H1 (cell line): ENCODE results near the gene OR51S1. TPM values are rescaled to one million over a fixed set of nuclear protein-coding genes. Genes with fewer than 3 reads are reported as not detected.

Experiments
- CTCF ChIA-PET: fragments of 300-600 bp; sonication (Branson Sonifier 250); formaldehyde crosslinking; loops from one replicate; lab custom pipeline; 2021; ENCODE audit not compliant: partially characterized antibody; lab: Charles Lee
- POLR2A ChIA-PET: fragments of 300-600 bp; sonication (Branson Sonifier 250); formaldehyde crosslinking; loops from one replicate; lab custom pipeline; 2021; ENCODE audit warnings: inconsistent platforms; ENCODE audit not compliant: partially characterized antibody; lab: Charles Lee
- DNase-seq, 2 experiments: peaks; one replicate each; pipeline versions ENCODE4 v3.0.0 to v3.0.0-alpha.2; 2010 to 2022; ENCODE audit warnings: low spot score in 2 of 2, low read depth in 1 of 2, mixed read lengths in 1 of 2
- FAIRE-seq: peaks from 2 replicates; lab custom pipeline; 2011; peaks lifted over from hg19 to GRCh38; lab: Jason Lieb, UNC
- H2AFZ ChIP-seq: 2 replicates; pipeline ENCODE4 v1.8.1; 2012; ENCODE audit warnings: low read length, inconsistent platforms
- H2AK5ac ChIP-seq: 2 replicates; pipeline ENCODE4 v1.6.1; 2013; ENCODE audit warnings: low read depth, low read length
- H2BK120ac ChIP-seq: replicated peaks from 2 replicates; pipeline ENCODE3; 2013; ENCODE audit warnings: low read depth, low read length, inconsistent platforms
- H2BK12ac ChIP-seq: 2 replicates; pipeline ENCODE4 v1.6.1; 2013; ENCODE audit warnings: low read depth, low read length
- H2BK15ac ChIP-seq: 2 replicates; pipeline ENCODE4 v1.6.1; 2013; ENCODE audit warnings: low read length
- H2BK20ac ChIP-seq: 2 replicates; pipeline ENCODE4 v1.6.1; 2013; ENCODE audit warnings: low read length
- H2BK5ac ChIP-seq: 2 replicates; pipeline ENCODE4 v1.6.1; 2013; ENCODE audit warnings: low read depth, low read length
- H3K14ac ChIP-seq: 2 replicates; pipeline ENCODE4 v1.6.1; 2013; ENCODE audit warnings: inconsistent platforms; ENCODE audit not compliant: insufficient read length
- H3K18ac ChIP-seq: 2 replicates; pipeline ENCODE4 v1.6.1; 2013; ENCODE audit warnings: low read length; ENCODE audit errors: extremely low read depth
- H3K23ac ChIP-seq: 2 replicates; pipeline ENCODE4 v1.6.1; 2013; ENCODE audit warnings: inconsistent platforms; ENCODE audit not compliant: insufficient read length
- H3K23me2 ChIP-seq: 2 replicates; pipeline ENCODE4 v1.6.1; 2013; ENCODE audit warnings: low read depth, low read length
- H3K27ac ChIP-seq: 2 replicates; pipeline ENCODE4 v1.6.1; 2011; ENCODE audit warnings: low read depth, low read length, inconsistent platforms
- H3K27me3 ChIP-seq, 4 experiments: replicated peaks in 1 of 4; 1 replicate in 1 of 4; 2 replicates in 3 of 4; pipeline versions ENCODE4 v1.6.1 to v1.8.1; 2011 to 2013; ENCODE audit warnings: low read length in 3 of 4, mild to moderate bottlenecking in 3 of 4, inconsistent platforms in 2 of 4, mixed read lengths in 2 of 4, moderate library complexity in 1 of 4; ENCODE audit not compliant: control insufficient read depth in 3 of 4, insufficient read depth in 3 of 4; ENCODE audit errors: extremely low read depth in 1 of 4
- H3K36me3 ChIP-seq, 4 experiments: 2 replicates each; pipeline versions ENCODE4 v1.6.1 to v1.8.1; 2011 to 2013; ENCODE audit warnings: mild to moderate bottlenecking in 4 of 4, low read length in 3 of 4, moderate library complexity in 2 of 4, control low read depth in 1 of 4, inconsistent platforms in 1 of 4; ENCODE audit not compliant: insufficient read depth in 4 of 4, control insufficient read depth in 2 of 4
- H3K4ac ChIP-seq: replicated peaks from 2 replicates; pipeline ENCODE3; 2013; ENCODE audit warnings: low read length, low read depth, mixed read lengths, inconsistent platforms; ENCODE audit not compliant: insufficient read length
- H3K4me1 ChIP-seq, 4 experiments: replicated peaks in 1 of 4; 1 replicate in 1 of 4; 2 replicates in 3 of 4; pipeline versions ENCODE4 v1.6.1 to v1.8.1; 2011 to 2013; ENCODE audit warnings: low read length in 3 of 4, inconsistent platforms in 2 of 4, mixed read lengths in 1 of 4; ENCODE audit not compliant: insufficient read depth in 4 of 4, control insufficient read depth in 3 of 4
- H3K4me2 ChIP-seq, 2 experiments: 2 replicates each; pipeline versions ENCODE4 v1.6.1 to v1.8.1; 2011 to 2013; ENCODE audit warnings: low read depth in 2 of 2, low read length in 2 of 2, control low read depth in 1 of 2, inconsistent platforms in 1 of 2, mild to moderate bottlenecking in 1 of 2; ENCODE audit not compliant: insufficient read depth in 1 of 2
- H3K4me3 ChIP-seq, 4 experiments: fragments of 200-600, 300-600 bp in 1 of 4; sonication (generic), shearing (Covaris generic), sonication (Bioruptor Twin) in 1 of 4; 2 replicates each; pipeline versions ENCODE4 v1.5.1 to v1.8.1; 2011 to 2016; ENCODE audit warnings: low read length in 4 of 4, low read depth in 3 of 4, control low read depth in 2 of 4, inconsistent platforms in 2 of 4, mild to moderate bottlenecking in 2 of 4, mixed read lengths in 1 of 4, moderate library complexity in 1 of 4; ENCODE audit not compliant: insufficient read depth in 2 of 4; ENCODE audit errors: extremely low read depth in 1 of 4
- H3K56ac ChIP-seq: replicated peaks from 2 replicates; pipeline ENCODE3; 2013; ENCODE audit warnings: low read depth, mild to moderate bottlenecking, mixed read lengths, low read length, inconsistent platforms; ENCODE audit not compliant: insufficient read length
- H3K79me1 ChIP-seq: 2 replicates; pipeline ENCODE4 v1.6.1; 2013; ENCODE audit warnings: low read depth, low read length, control low read depth
- H3K79me2 ChIP-seq, 2 experiments: 2 replicates each; pipeline versions ENCODE4 v1.6.1 to v1.8.1; 2012 to 2013; ENCODE audit warnings: low read length in 2 of 2, mild to moderate bottlenecking in 2 of 2, inconsistent platforms in 1 of 2; ENCODE audit not compliant: insufficient read depth in 2 of 2, control insufficient read depth in 1 of 2
- H3K9ac ChIP-seq, 4 experiments: replicated peaks in 1 of 4; 1 replicate in 1 of 4; 2 replicates in 3 of 4; pipeline versions ENCODE4 v1.6.1 to v1.8.1; 2011 to 2013; ENCODE audit warnings: low read depth in 3 of 4, low read length in 3 of 4, control low read depth in 2 of 4, mild to moderate bottlenecking in 2 of 4, moderate library complexity in 2 of 4, inconsistent platforms in 1 of 4; ENCODE audit errors: extremely low read depth in 1 of 4
- H3K9me3 ChIP-seq, 2 experiments: 2 replicates each; pipeline versions ENCODE4 v1.6.1 to v1.8.1; 2012 to 2013; ENCODE audit warnings: mild to moderate bottlenecking in 2 of 2, moderate library complexity in 2 of 2, control low read depth in 1 of 2, inconsistent platforms in 1 of 2, low read depth in 1 of 2, low read length in 1 of 2, mixed read lengths in 1 of 2; ENCODE audit not compliant: insufficient read depth in 2 of 2
- H4K20me1 ChIP-seq, 2 experiments: replicated peaks in 1 of 2; 2 replicates each; pipeline versions ENCODE3 to v1.8.1; 2011 to 2013; ENCODE audit warnings: inconsistent platforms in 2 of 2, low read length in 2 of 2, mild to moderate bottlenecking in 1 of 2; ENCODE audit not compliant: insufficient read depth in 2 of 2, control insufficient read depth in 1 of 2
- H4K5ac ChIP-seq: 2 replicates; pipeline ENCODE4 v1.6.1; 2013; ENCODE audit warnings: low read length, low read depth, mixed read lengths, inconsistent platforms; ENCODE audit not compliant: insufficient read length
- H4K8ac ChIP-seq: 2 replicates; pipeline ENCODE4 v1.8.0; 2013; ENCODE audit warnings: mild to moderate bottlenecking, moderate library complexity, low read length, inconsistent platforms; ENCODE audit not compliant: insufficient read depth; ENCODE audit errors: extremely low read depth
- H4K91ac ChIP-seq: replicated peaks from 2 replicates; pipeline ENCODE3; 2013; ENCODE audit warnings: low read length, mixed read lengths, inconsistent platforms; ENCODE audit not compliant: insufficient read length
- CHD1 ChIP-seq: IDR thresholded peaks from 2 replicates; pipeline ENCODE4 v1.6.1; 2012; ENCODE audit warnings: low read depth, low read length, improper control_type of control experiment
- CHD2 ChIP-seq: IDR thresholded peaks from 2 replicates; pipeline ENCODE4 v1.6.1; 2012; ENCODE audit warnings: low read length, improper control_type of control experiment
- HDAC2 ChIP-seq, 2 experiments: fragments of 300-600 bp in 1 of 2; sonication (generic) in 1 of 2; IDR thresholded peaks; 2 replicates each; pipeline ENCODE4 v1.6.1; 2011 to 2012; ENCODE audit warnings: low read depth in 2 of 2, low read length in 2 of 2, mild to moderate bottlenecking in 2 of 2, moderate library complexity in 2 of 2, borderline replicate concordance in 1 of 2, inconsistent platforms in 1 of 2
- NRF1 ChIP-seq: IDR thresholded peaks from 2 replicates; pipeline ENCODE4 v1.6.1; 2011; ENCODE audit warnings: mild to moderate bottlenecking, low read depth, low read length, improper control_type of control experiment
- RAD21 ChIP-seq, 2 experiments: IDR thresholded peaks in 1 of 2; conservative IDR thresholded peaks in 1 of 2; 2 replicates each; pipeline ENCODE4 v1.6.1; 2011; ENCODE audit warnings: low read depth in 2 of 2, low read length in 2 of 2, improper control_type of control experiment in 1 of 2, inconsistent platforms in 1 of 2, mild to moderate bottlenecking in 1 of 2, moderate library complexity in 1 of 2
- SIRT6 ChIP-seq: IDR thresholded peaks from one replicate; pipeline ENCODE4 v1.7.1; 2012; ENCODE audit warnings: low read length, inconsistent platforms
- WGBS, 2 experiments: shearing (Covaris generic) in 1 of 2; methylation state at CpG; one replicate each; pipeline versions ENCODE4 v1.1.6 to v1.1.7; 2013 to 2015; ENCODE audit warnings: low lambda C conversion rate in 2 of 2, mixed read lengths in 2 of 2, inconsistent platforms in 1 of 2, low coverage in 1 of 2, missing lambda C conversion rate in 1 of 2; ENCODE audit not compliant: insufficient replicate concordance in 2 of 2, insufficient coverage in 1 of 2, insufficient read length in 1 of 2; ENCODE audit errors: extremely low coverage in 1 of 2, missing lambda C conversion rate in 1 of 2; 5-methylcytosine and 5-hydroxymethylcytosine counted together
- long read RNA-seq, 2 experiments: library from RNA in 1 of 2; library from capped mRNA in 1 of 2; stranded (forward); transcript quantifications; one replicate each; pipeline ENCODE4 v2.0.0, GENCODE V29; 2021; ENCODE audit warnings: inconsistent platforms in 1 of 2
- polyA minus RNA-seq, 3 experiments: library from RNA; depleted of rRNA, polyadenylated mRNA; stranded (reverse); fragments of >200 nt; gene quantifications; 1 replicate in 2 of 3; 2 replicates in 1 of 3; pipeline ENCODE4 v1.2.3, GENCODE V29; 2011
- polyA plus RNA-seq, 7 experiments: library from polyadenylated mRNA; depleted of rRNA in 3 of 7; stranded (reverse) in 5 of 7; unstranded in 2 of 7; fragments of >200 nt in 5 of 7; fragments of 200-250 nt in 2 of 7; gene quantifications; 1 replicate in 5 of 7; 2 replicates in 1 of 7; 4 replicates in 1 of 7; pipeline versions ENCODE4 v1.2.1 to v1.2.3, GENCODE V29; 2011 to 2013; ENCODE audit warnings: missing spikeins in 2 of 7, mixed read lengths in 2 of 7
- total RNA-seq: library from RNA; stranded (reverse); fragmentation: NEBNext Ultra II Directional; extraction: Animal tissue kit (Norgen Biotek cat#: 25700); gene quantifications from 2 replicates; pipeline ENCODE4 v1.2.1, GENCODE V29; 2021
- TF ChIP-seq, protein P1 (sequence below), 3 experiments: IDR thresholded peaks; 1 replicate in 2 of 3; 2 replicates in 1 of 3; pipeline versions ENCODE4 v1.5.1 to v1.6.1; 2011; ENCODE audit warnings: low read length in 3 of 3, mild to moderate bottlenecking in 3 of 3, inconsistent platforms in 2 of 3, low read depth in 1 of 3, moderate library complexity in 1 of 3; ENCODE audit not compliant: insufficient read depth in 1 of 3; ENCODE audit errors: control extremely low read depth in 1 of 3

Gene OR51S1
- total RNA-seq (not detected in 2 replicates), polyA plus RNA-seq (2011; rRNA removed) (not detected in 2 replicates), polyA minus RNA-seq (2011; rRNA and poly(A)+ RNA removed) (not detected in 2 replicates)
- polyA plus RNA-seq (2011; cell fraction: cytosol; rRNA removed): not detected
- not detected for polyA plus RNA-seq (2011; cell fraction: nucleus; rRNA removed)
- polyA plus RNA-seq (2012, experiment 1 of 2): not detected in 4 replicates
- not detected for polyA plus RNA-seq (2012, experiment 2 of 2)
- polyA plus RNA-seq (2013, experiment 1 of 2): not detected
- polyA plus RNA-seq (2013, experiment 2 of 2): not detected
- not detected for polyA minus RNA-seq (2011; cell fraction: cytosol; rRNA and poly(A)+ RNA removed)
- polyA minus RNA-seq (2011; cell fraction: nucleus; rRNA and poly(A)+ RNA removed): not detected
- long read RNA-seq, experiment 1: 0 reads
- long read RNA-seq, experiment 2: 0 reads

GRCh38 chr11:4848908-4849532, at the start of gene OR51S1:
TSS of gene OR51S1 (minus strand) at chr11:4849208. CDS start at chr11:4849208, 0 bp downstream.
- Histone ChIP-seq H2BK120ac (no peak within 1 kb of the TSS), H3K18ac (no peak within 1 kb of the TSS), H3K27me3 (no peaks in the 10 kb centered on the region), H3K4me2 (no peak within 1 kb of the TSS), H3K23me2 (no peaks in the 10 kb centered on the region), H3K79me2 (no peaks in the 10 kb centered on the region), H3K14ac (no peak within 1 kb of the TSS), H4K5ac (no peak within 1 kb of the TSS), H3K79me1 (no peaks in the 10 kb centered on the region), H2BK15ac (no peak within 1 kb of the TSS), H3K4ac (no peak within 1 kb of the TSS), H3K9me3 (0 out of 4 replicates have a peak, but pooled peaks cover 0 to 2% of the 10 kb centered on the region in 2 experiments), H2BK5ac (no peak within 1 kb of the TSS), H2BK20ac (no peak within 1 kb of the TSS), H3K27ac (no peak within 1 kb of the TSS), H2AFZ (no peak within 1 kb of the TSS), H3K4me1 (no peaks in the 10 kb centered on the region), H4K20me1 (no peaks in the 10 kb centered on the region), H3K23ac (no peak within 1 kb of the TSS), H3K4me3 (no peak within 1 kb of the TSS), H4K8ac (no peak within 1 kb of the TSS), H2BK12ac (no peak within 1 kb of the TSS), H2AK5ac (no peak within 1 kb of the TSS), H3K56ac (no peak within 1 kb of the TSS), H3K36me3 (no peaks in the 10 kb centered on the region), H4K91ac (no peak within 1 kb of the TSS), H3K9ac (no peak within 1 kb of the TSS)
- ChIA-PET CTCF (interaction anchor here (0.6 to 2.0 kb wide), 4 partner anchors 9 to 168 kb away, joined by 3 to 5 read pairs (median 4); no protein-coding TSS in a partner anchor), POLR2A (no interaction called here)
- 85% methylated on average over 9 of the region's 9 CpGs; no CpG with 5 or more reads in 1 of the 2 experiments for WGBS, 2 experiments
- FAIRE-seq (no peak), DNase-seq (no peak)
- TF ChIP-seq NRF1: no peak
- peak in 1 of 2 experiments; percentile 22; a peak in 1 of 4 replicates for TF ChIP-seq RAD21 (IDR thresholded peaks at IDR 0.05 in 1 of 2, conservative IDR thresholded peaks at IDR 0.05 in 1 of 2; ENCODE audit: low read depth in 2 of 2, low read length in 2 of 2)
- TF ChIP-seq CHD2: no peak
- TF ChIP-seq SIRT6: no peak
- TF ChIP-seq HDAC2 (IDR thresholded peaks at IDR 0.05; ENCODE audit: borderline replicate concordance in 1 of 2, low read depth in 2 of 2, low read length in 2 of 2): no peak
- TF ChIP-seq CHD1: no peak
- TF ChIP-seq, protein P1, sequence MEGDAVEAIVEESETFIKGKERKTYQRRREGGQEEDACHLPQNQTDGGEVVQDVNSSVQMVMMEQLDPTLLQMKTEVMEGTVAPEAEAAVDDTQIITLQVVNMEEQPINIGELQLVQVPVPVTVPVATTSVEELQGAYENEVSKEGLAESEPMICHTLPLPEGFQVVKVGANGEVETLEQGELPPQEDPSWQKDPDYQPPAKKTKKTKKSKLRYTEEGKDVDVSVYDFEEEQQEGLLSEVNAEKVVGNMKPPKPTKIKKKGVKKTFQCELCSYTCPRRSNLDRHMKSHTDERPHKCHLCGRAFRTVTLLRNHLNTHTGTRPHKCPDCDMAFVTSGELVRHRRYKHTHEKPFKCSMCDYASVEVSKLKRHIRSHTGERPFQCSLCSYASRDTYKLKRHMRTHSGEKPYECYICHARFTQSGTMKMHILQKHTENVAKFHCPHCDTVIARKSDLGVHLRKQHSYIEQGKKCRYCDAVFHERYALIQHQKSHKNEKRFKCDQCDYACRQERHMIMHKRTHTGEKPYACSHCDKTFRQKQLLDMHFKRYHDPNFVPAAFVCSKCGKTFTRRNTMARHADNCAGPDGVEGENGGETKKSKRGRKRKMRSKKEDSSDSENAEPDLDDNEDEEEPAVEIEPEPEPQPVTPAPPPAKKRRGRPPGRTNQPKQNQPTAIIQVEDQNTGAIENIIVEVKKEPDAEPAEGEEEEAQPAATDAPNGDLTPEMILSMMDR (IDR thresholded peaks at IDR 0.05; ENCODE audit: control extremely low read depth in 1 of 3, insufficient read depth in 1 of 3, low read depth in 1 of 3, low read length in 3 of 3): peak in 2 of 3 experiments; percentile 23; a peak in 2 of 4 replicates
